Transverse colon (tissue), 4 donors: ENCODE data around the gene RBFOX2. TPM values are rescaled to one million over a fixed set of nuclear protein-coding genes. Genes with fewer than 3 reads are reported as not detected.
A peak's percentile ranks its signal among the peaks of the same experiment; 100 is the strongest.

ENCODE experiments used
- DNase-seq: peaks from one replicate; pipeline ENCODE4 v3.0.0-alpha.2; 2019
- H3K27ac ChIP-seq, 4 donors: fragments of 200-600 bp; sonication (generic); 2 replicates each; pipeline ENCODE4 v1.5.1; 2016 to 2018; ENCODE audit warnings: inconsistent platforms in 4 of 4
- H3K27me3 ChIP-seq: fragments of 200-600 bp; sonication (generic); 2 replicates; pipeline ENCODE4 v1.5.1; 2017; ENCODE audit warnings: inconsistent platforms
- H3K36me3 ChIP-seq, 4 donors: fragments of 200-600 bp; sonication (generic); 2 replicates each; pipeline ENCODE4 v1.5.1; 2017 to 2019; ENCODE audit warnings: inconsistent platforms in 4 of 4
- H3K4me1 ChIP-seq, 4 donors: fragments of 200-600 bp; sonication (generic); 2 replicates each; pipeline ENCODE4 v1.5.1; 2017 to 2020; ENCODE audit warnings: inconsistent platforms in 4 of 4
- H3K4me3 ChIP-seq, 4 donors: fragments of 200-600 bp; sonication (generic); 1 replicate in 1 of 4; 2 replicates in 3 of 4; pipeline versions ENCODE4 v1.5.1 to v1.6.1; 2017 to 2019; ENCODE audit warnings: inconsistent platforms in 4 of 4
- H3K9me3 ChIP-seq, 2 donors: fragments of 200-600 bp; sonication (generic); 2 replicates each; pipeline ENCODE4 v1.5.1; 2017 to 2019; ENCODE audit warnings: inconsistent platforms in 2 of 2
- EP300 ChIP-seq: sonication (generic); formaldehyde crosslinking; IDR thresholded peaks from one replicate; pipeline ENCODE4 v1.6.1; 2017; ENCODE audit warnings: antibody characterized with exemption, low read depth
- POLR2A ChIP-seq: fragments of 450-650 bp; IDR thresholded peaks from one replicate; pipeline ENCODE4 v1.6.1; 2016; ENCODE audit warnings: antibody characterized with exemption, mild to moderate bottlenecking, moderate library complexity
- POLR2AphosphoS5 ChIP-seq, 3 donors: sonication (generic); formaldehyde crosslinking; IDR thresholded peaks; one replicate each; pipeline ENCODE4 v1.6.1; 2016; ENCODE audit warnings: antibody characterized with exemption in 3 of 3
- WGBS, 2 donors: methylation state at CpG; one replicate each; pipeline ENCODE4 v1.1.5; 2018; ENCODE audit warnings: low coverage in 1 of 2; 5-methylcytosine and 5-hydroxymethylcytosine counted together
- in situ Hi-C, 4 donors: fragments of 200-750 bp; cut with MboI; loops; one replicate each; pipeline versions ENCODE4 v1.15.0 to v1.15.1; 2017; ENCODE audit warnings: low sequenced_read_pairs in 3 of 4, low pct_ligation_motif_present in 1 of 4, low pct_unique_long_range_greater_than_20kb in 1 of 4
- intact Hi-C: fragments of 100-400 bp; cut with DNase I; formaldehyde crosslinking; loops from one replicate; pipeline ENCODE4 v1.15.1; 2023; ENCODE audit warnings: low total_unique reads
- total RNA-seq, 4 donors: library from RNA; depleted of rRNA; stranded (reverse); fragments of >200 nt; gene quantifications; one replicate each; pipeline ENCODE4 v1.1.0, GENCODE V29; 2016
- TF ChIP-seq, protein P1 (sequence below), 5 experiments: fragments of 200-600 bp in 3 of 5; fragments of 450-650 bp in 2 of 5; sonication (generic) in 3 of 5; IDR thresholded peaks; 1 replicate in 2 of 5; 2 replicates in 3 of 5; pipeline ENCODE4 v1.5.1; 2016 to 2017; ENCODE audit warnings: antibody characterized with exemption in 5 of 5, inconsistent platforms in 3 of 5, mild to moderate bottlenecking in 2 of 5, moderate library complexity in 1 of 5

The RBFOX2 gene
- total RNA-seq, 4 donors from 2014 or later, result 27.3 to 61.1 (median 43.1) TPM

DNA sequence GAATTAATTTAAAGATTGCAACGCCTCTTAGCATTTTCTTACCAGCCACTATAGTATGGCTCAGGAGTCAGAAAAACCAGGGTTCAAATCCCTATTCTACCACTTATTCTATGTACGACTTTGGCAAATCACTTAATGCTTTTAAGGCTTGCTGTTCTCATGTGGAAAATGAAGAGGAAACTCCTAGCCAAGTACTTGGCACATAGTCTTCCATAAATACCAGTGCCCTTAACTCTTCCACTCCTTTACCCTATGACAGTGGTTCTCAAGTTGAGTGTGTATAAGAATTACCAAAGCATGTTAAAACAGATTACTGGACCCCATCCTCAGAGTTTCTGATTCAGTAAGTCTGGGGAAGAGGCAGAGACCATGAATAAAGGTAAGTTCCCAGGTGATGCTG, 107.6 kb downstream of the RBFOX2 start:
- Histone ChIP-seq H3K27ac (peak overlapping the region; percentile 35 to 70 (median 60)), H3K36me3 (no peaks in the 10 kb centered on the region), H3K4me3 (no peak overlapping the region), H3K9me3 (no peaks in the 10 kb centered on the region), H3K4me1 (peaks cover 0 to 51% (median 21%) of the 10 kb centered on the region in 4 donors), H3K27me3 (no peaks in the 10 kb centered on the region)
- intact Hi-C loops (loop anchor here (10.0 kb wide), 1 partner anchor 204 kb away; no protein-coding TSS in a partner anchor), in situ Hi-C loops (loop anchor here (5.0 to 25.0 kb wide), 6 partner anchors 144 to 296 kb away; partner anchors contain the start of gene APOL6 (in 1 of the 4))
- WGBS, 2 donors, result 56 to 67% methylated on average over 2 of the region's 2 CpGs
- DNase-seq, result no peak
- TF ChIP-seq POLR2A (no peak), EP300 (no peak), POLR2AphosphoS5 (IDR thresholded peaks at IDR 0.05) (no peak)
- TF ChIP-seq, protein P1, sequence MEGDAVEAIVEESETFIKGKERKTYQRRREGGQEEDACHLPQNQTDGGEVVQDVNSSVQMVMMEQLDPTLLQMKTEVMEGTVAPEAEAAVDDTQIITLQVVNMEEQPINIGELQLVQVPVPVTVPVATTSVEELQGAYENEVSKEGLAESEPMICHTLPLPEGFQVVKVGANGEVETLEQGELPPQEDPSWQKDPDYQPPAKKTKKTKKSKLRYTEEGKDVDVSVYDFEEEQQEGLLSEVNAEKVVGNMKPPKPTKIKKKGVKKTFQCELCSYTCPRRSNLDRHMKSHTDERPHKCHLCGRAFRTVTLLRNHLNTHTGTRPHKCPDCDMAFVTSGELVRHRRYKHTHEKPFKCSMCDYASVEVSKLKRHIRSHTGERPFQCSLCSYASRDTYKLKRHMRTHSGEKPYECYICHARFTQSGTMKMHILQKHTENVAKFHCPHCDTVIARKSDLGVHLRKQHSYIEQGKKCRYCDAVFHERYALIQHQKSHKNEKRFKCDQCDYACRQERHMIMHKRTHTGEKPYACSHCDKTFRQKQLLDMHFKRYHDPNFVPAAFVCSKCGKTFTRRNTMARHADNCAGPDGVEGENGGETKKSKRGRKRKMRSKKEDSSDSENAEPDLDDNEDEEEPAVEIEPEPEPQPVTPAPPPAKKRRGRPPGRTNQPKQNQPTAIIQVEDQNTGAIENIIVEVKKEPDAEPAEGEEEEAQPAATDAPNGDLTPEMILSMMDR (IDR thresholded peaks at IDR 0.05), result no peak

DNA sequence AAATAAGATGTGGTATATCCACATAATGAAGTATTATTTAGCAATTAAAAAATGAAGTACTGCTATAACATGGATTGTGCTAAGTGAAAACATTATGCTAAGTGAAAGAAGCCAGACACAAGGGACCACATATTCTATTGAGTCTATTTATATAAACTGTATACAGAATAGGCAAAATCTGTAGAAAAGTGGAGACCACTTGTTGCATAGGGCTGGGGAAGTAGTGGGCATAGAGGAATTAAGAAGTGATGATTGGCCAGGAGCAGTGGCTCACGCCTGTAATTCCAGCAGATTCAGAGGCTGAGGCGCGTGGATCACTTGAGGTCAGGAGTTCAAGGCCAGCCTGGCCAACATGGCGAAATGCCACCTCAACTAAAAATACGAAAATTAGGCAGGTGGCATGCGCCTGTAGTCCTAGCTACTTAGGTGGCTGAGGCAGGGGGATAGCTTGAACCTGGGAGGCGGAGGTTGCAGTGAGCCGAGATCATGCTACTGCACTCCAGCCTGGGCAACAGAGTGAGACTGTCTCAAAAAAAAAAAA, 109.6 kb downstream of the RBFOX2 start:
- intact Hi-C loops, result loop anchor here (10.0 kb wide), 1 partner anchor 84 kb away; no protein-coding TSS in a partner anchor
- H3K4me3 ChIP-seq, result no peak overlapping the region
- no peak for TF ChIP-seq EP300
- TF ChIP-seq POLR2AphosphoS5 (IDR thresholded peaks at IDR 0.05), result no peak
- TF ChIP-seq POLR2A, result no peak
- TF ChIP-seq, protein P1 (IDR thresholded peaks at IDR 0.05), result no peak
- H3K27me3 ChIP-seq, result no peaks in the 10 kb centered on the region
- peaks cover 0 to 68% (median 31%) of the 10 kb centered on the region in 4 donors for H3K4me1 ChIP-seq
- no peak for DNase-seq
- no peaks in the 10 kb centered on the region for H3K36me3 ChIP-seq
- in situ Hi-C loops, result loop anchor here in 1 of 4 donors (25.0 kb wide), 1 partner anchor 282 kb away; the partner anchor contains the start of gene APOL6
- WGBS, 2 donors, result 76 to 93% methylated on average over 7 to 8 of the region's 8 CpGs
- no peak overlapping the region for H3K27ac ChIP-seq
- no peaks in the 10 kb centered on the region for H3K9me3 ChIP-seq

DNA sequence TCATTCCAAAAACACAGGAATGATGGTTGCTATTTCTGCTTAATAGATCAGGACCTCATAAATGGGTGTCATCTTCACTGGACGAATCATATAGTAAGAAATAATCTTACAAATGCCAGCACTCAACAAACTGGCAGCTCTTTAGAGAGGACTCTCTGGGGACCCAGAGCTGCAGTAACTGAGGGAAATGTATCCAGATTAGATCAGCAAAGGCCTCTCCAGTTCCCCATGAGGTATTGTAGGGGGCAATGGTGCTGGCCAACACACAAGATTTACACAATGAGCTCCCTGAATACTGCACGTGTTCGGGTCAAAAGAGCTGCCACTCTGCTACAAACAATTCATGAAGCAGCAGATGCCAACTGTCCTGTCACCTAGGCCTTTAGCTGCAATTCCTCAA, 110.2 kb downstream of the RBFOX2 start:
- WGBS, 2 donors, result 38 to 63% methylated on average over 1 to 3 of the region's 3 CpGs
- Histone ChIP-seq H3K4me3 (no peak overlapping the region), H3K27ac (peak overlapping the region in 2 of 4 donors; percentile 10 to 13), H3K9me3 (no peaks in the 10 kb centered on the region), H3K27me3 (no peaks in the 10 kb centered on the region), H3K36me3 (no peaks in the 10 kb centered on the region), H3K4me1 (peaks cover 0 to 73% (median 36%) of the 10 kb centered on the region in 4 donors)
- no peak for TF ChIP-seq EP300
- TF ChIP-seq, protein P1 (IDR thresholded peaks at IDR 0.05), result no peak
- TF ChIP-seq POLR2A, result no peak
- TF ChIP-seq POLR2AphosphoS5 (IDR thresholded peaks at IDR 0.05), result no peak
- in situ Hi-C loops (loop anchor here in 1 of 4 donors (25.0 kb wide), 1 partner anchor 281 kb away; the partner anchor contains the start of gene APOL6), intact Hi-C loops (loop anchor here (10.0 kb wide), 1 partner anchor 84 kb away; no protein-coding TSS in a partner anchor)
- DNase-seq, result no peak

DNA sequence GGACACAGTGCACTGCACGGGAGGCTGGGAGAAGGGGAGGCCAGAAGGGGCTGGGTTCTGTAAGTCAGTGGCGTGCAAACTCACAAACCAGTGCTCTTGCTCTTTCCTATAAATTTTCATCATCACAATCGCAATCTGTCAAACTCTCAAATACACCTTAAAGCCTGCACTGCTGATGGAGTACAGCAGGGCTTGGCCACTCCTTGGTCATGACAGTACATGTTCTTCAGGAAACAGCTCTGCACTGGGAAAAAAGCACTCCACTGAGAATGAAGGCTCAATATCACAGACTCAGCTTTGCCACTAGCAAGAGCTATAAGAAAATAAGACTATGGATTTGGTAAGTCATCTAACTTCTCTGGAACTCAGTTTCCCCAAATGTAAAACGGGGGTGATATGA, 111.0 kb downstream of the RBFOX2 start:
- peak overlapping the region in 1 of 4 donors; percentile 10 for H3K27ac ChIP-seq
- no peak overlapping the region for H3K4me3 ChIP-seq
- 80 to 89% methylated on average over 2 to 4 of the region's 4 CpGs for WGBS, 2 donors
- TF ChIP-seq POLR2AphosphoS5 (IDR thresholded peaks at IDR 0.05) (no peak), POLR2A (no peak), EP300 (no peak)
- TF ChIP-seq, protein P1 (IDR thresholded peaks at IDR 0.05), result no peak
- no peak for DNase-seq
- H3K27me3 ChIP-seq, result no peaks in the 10 kb centered on the region
- in situ Hi-C loops, result loop anchor here in 1 of 4 donors (25.0 kb wide), 1 partner anchor 280 kb away; the partner anchor contains the start of gene APOL6
- H3K9me3 ChIP-seq, result no peaks in the 10 kb centered on the region
- H3K36me3 ChIP-seq, result no peaks in the 10 kb centered on the region
- peaks cover 0 to 74% (median 36%) of the 10 kb centered on the region in 4 donors for H3K4me1 ChIP-seq
- intact Hi-C loops, result loop anchor here (10.0 kb wide), 1 partner anchor 83 kb away; no protein-coding TSS in a partner anchor
